ENCODE results near the gene TGM6.
"Not testable (repeated sequence)": the region's sequence is repeated elsewhere in the genome, so short reads cannot be mapped to it uniquely, and the experiment has no call there.

TGM6 gene

DNA sequence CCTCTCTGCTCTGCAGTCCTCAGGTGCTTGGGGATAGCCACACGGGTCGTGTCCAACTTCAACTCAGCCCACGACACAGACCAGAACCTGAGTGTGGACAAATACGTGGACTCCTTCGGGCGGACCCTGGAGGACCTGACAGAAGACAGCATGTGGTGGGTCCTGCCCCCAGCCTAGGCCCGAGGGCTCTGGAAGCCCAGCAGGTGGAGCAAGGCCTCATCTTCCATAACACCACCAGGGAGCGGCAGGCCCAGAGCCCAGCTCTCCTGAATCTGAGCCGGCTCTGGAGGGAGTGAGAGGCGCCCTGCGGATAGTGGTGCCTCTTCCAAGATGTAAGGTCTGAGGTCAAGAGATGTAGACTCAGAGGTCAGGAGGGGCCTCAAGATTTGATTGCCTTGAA lies 19.6 kb downstream of the TGM6 start:
- no peak for DNase-seq

DNA sequence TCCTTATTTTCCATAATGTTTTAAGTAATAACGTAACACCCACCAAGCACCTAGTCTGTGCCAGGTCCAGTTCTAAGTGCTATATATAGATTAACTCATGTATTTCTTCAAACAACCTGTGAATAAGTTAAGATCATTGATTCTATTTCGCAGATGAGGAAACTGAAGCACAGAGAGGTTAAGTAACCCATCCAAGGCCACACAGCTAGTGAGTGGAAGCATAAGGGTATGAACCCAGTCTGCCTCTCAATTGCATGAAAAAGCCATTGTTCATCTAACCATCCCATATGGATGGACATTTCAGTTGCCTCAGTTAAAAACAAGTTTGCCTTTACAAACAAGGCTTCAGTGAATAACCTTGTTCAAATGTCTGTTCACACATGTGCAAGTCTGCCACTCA lies 20.8 kb downstream of the TGM6 start:
- no peak for DNase-seq

DNA sequence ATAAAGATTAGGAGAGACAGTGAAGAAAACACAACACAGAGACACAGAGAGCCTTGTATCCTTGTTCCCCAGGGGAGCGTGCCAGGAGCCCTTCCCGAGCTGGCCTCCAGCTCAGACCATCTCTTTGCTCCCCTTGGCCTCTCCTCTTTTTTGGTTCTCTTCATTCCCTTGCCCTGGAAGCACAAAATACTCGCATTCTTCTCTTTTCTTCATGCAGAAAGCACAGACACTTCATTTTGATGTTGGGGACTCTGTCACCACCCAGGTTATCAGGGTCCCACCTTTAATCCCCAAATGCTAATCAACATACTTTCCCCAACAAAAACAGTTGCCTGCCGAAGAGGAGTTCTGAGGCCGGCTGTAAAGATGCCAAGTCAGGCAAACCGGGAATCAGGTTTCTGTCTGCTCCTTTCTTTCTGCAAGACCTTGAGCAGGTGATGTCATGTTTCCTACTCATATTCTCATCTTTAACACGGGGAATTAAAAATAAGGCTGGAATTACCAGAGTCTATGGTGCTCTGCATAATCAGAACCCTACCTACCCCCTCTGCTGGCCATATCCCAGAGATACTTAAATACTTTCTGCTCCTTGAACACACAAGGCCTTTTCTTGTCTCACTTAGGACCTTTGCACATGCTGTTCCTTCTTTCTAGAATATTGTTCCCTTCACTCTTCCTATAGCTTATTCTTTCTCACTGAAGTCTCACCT lies 21.7 kb downstream of the TGM6 start:
- peak; percentile 41 for DNase-seq

DNA sequence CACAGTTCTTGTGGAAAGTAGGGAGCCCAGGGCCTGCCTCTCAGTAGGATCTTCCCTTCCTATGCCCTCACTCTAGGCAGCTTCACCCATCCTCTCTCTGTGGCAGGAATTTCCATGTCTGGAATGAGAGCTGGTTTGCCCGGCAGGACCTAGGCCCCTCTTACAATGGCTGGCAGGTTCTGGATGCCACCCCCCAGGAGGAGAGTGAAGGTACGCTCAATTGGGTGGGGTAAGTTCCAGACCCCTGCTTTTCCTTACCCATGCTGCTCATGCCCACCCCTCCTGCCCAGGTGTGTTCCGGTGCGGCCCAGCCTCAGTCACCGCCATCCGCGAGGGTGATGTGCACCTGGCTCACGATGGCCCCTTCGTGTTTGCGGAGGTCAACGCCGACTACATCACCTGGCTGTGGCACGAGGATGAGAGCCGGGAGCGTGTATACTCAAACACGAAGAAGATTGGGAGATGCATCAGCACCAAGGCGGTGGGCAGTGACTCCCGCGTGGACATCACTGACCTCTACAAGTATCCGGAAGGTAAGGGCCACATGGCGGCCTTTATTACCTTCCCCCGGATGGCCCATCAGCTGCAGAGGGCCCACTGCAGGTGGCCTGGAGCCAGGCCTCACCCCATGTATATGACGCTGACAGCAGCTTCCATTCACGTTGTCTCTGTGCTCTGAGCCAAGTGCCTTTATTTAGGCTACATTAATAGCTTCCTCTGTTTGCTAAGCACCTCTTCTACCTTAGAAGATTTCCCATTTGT lies 22.8 kb downstream of the TGM6 start:
- DNase-seq = no peak

DNA sequence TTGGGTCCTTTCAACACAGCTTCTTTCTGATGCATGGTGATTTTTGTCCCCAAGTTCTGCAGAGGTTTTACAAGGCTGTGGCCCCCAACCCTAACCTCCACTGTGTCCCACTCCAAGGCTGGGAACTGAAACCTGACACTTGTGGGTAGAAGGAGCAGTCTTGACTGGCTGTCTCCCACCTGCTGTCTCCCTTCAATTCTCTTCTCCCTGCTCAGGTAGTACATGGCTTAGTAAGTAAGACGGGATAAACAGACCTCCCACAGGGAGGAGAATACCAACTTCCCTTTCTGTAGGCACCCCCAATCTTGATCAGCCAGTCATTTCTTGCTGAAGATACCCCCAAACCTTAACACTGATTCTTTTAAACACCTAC lies 25.0 kb downstream of the TGM6 start:
- no peak for DNase-seq

DNA sequence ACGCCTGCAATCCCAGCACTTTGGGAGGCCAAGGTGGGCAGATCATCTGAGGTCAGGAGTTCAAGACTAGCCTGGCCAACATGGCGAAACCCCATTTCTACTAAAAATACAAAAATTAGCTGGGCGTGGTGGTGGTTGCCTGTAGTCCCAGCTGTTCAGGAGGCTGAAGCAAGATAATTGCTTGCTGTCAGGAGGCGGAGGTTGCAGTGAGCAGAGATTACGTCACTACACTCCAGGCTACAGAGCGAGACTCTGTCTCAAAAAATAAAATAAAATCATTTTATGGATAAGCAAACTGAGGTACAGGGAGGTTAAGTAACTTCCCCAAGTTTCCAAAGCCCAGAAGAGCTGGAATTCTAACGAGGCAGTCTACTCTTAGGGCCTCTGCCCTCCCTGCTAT lies 26.7 kb downstream of the TGM6 start:
- DNase-seq = not testable (repeated sequence)

DNA sequence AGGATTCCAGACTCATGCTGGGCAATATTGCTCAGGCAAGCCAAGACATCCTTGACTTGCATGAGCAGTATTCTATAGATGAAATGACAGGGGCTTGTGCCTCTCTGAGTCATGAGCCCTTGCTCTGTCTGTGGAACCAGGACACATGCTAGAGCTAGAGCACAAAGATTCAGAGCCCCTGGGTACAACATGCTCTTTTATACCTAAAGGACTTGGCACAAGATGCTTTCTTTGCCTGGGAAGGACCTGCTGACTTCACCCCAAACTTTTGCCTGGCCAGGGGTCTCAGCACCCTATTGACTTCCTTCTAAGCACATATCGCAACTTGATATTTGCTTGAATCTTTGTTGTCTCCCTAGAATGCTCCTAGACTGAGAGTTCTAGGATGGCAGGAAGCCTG lies 27.4 kb downstream of the TGM6 start:
- DNase-seq = no peak

DNA sequence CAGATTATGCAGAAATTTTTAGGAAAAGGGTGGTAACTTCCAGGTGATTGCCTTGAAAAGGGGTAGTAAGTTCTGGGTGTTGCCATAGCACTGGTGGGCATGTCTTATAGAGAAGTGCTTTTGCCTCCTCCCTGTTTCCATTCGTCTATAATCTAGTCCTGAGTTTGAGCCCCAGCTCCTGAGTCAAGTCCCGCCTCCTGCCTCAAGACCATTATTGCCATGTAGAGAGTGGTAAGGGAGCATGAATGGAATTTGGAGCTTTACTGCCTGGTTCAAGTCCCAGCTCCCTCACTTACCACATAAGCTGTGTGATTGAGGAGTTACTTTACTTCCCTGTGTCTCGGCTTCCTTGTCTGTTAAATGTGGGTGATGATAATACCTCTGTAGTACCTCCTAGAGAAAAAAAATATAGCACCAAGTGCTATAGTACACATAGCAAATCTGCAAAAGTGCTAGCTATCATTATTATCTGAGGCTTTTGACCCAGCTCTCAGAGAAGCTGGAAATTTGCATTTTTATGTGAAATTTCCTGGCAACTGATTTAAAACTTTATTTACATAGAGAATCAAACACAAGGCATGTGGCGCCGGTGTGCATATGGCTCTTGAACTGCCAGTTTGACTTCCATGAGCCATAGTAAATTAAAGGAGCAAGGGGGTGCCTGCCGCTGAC lies 36.0 kb downstream of the TGM6 start:
- no peak for DNase-seq

DNA sequence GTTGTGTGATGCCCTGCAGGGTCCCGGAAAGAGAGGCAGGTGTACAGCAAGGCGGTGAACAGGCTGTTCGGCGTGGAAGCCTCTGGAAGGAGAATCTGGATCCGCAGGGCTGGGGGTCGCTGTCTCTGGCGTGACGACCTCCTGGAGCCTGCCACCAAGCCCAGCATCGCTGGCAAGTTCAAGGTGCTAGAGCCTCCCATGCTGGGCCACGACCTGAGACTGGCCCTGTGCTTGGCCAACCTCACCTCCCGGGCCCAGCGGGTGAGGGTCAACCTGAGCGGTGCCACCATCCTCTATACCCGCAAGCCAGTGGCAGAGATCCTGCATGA lies 36.5 kb downstream of the TGM6 start:
- no peak for DNase-seq

DNA sequence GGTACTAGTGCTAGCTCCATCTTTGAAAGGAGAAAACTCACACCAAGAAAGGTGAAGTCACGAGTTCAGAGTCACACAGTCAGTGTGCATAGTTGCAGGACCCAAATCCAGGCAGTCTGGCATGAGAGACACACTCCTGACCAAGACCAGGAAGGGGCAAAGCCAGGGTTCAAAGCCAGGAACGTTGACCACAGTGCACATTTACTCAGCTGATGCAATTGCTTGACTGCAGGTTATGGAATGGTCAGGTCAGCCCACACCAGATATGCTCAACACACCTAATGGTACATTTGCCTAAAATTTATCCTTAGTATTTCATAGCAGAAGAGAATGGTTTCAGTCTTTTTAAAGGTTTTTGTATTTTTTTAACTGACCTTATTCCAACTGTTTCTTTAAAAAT lies 37.7 kb downstream of the TGM6 start:
- DNase-seq = no peak

DNA sequence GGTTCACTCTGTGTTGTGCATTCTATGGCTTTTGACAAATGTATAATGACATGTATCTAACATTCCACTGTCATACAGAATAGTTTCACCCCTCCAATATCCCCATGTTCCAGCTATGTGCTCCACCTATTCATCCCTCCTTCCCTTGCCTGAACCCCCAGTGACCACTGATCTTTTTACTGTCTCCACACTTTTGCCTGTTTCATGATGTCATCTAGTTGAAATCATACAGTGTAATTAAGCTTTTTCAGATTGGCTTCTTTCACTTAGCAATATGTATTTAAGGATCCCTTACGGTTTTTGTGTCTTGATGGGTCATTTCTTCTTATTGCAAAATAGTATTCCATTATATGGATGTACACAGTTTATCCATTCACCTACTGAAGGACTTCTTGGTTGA lies 39.8 kb downstream of the TGM6 start:
- DNase-seq = no peak

DNA sequence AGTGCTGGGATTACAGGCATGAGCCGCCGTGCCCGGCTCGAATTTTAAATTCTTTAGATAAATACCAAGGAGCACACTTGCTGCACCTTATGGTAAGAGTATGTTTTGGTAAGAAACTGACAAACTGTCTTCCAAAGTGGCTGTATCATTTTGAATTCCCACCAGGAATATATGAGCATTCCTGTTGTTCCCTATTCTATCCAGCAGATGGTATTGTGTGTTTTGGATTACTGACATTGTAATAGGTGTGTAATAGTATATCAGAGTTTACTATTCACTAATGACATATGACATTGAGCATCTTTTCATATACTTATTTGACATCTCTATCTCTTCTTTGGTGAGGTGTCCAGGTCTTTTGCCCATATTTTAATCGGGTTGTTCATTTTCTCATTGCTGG lies 40.5 kb downstream of the TGM6 start:
- DNase-seq = no peak

DNA sequence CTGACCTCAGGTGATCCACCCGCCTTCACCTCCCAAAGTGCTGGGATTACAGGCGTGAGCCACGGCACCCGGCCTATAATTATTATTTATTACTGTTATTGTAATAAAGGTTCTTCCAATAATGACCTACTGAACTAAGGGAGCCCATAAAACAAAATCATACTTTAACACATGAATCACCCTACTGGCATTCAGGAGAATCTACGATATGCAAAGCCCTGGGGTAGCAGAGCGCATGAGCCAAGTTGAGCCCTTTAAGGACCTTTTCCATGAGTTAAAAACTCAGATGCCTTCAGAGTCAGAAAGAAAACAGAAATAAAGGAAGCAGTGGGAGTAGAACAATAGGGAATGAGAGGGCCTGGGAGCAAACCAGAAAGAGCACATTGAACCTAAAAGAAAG lies 48.4 kb downstream of the TGM6 start:
- DNase-seq = no peak

DNA sequence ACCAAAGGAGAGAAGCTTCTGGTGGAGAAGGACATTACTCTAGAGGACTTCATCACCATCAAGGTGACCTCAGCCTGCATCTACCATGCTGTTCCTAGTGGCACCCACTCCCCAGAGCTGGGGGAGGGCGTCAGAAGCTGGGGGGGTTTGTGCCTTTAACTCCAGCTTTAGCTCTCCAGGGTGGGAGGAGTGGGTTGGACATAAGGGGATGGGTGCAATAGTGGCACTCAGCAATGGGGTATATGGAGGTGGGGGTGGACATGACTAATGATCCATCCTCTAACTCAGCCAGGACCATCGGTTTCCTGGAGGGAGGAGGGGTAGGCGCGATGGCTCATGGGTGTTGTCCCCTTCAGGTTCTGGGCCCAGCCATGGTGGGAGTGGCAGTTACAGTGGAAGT lies 49.8 kb downstream of the TGM6 start:
- DNase-seq = no peak

DNA sequence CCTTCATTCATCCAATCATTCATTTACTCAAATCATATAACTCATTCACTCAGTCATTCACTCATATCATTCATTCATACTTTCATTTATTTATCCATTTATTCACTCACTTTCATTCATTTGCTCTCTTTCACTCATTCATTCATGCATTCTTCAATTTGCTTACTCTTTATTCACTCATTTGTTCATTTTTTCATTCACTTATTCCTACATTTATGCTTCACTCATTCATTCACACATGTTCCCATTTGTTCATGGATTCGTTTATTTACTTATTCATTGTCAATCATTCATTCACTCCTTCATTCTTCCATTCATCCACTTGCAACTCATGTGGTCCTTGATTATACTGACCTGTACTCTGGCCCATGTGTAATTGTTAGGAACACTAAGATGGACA lies 50.5 kb downstream of the TGM6 start:
- no peak for DNase-seq

DNA sequence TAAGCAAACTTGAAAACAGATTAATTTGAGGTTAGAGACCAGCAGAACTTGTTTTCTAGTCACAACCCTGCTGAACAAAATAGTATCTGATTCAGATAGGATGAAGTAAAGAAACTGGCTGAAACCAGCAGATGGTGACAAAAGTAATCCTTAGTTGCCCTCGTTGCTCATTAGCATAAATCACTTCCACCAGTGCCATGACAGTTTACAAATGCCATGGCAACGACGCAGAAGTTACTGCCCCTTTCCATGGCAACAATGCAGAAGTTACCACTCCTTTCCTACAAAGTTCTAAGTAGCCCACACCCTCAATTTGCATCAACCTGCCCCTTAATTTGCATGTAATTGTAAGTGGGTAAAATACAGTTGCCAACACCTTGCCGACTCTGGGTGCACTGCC lies 66.1 kb downstream of the TGM6 start:
- no peak for DNase-seq

DNA sequence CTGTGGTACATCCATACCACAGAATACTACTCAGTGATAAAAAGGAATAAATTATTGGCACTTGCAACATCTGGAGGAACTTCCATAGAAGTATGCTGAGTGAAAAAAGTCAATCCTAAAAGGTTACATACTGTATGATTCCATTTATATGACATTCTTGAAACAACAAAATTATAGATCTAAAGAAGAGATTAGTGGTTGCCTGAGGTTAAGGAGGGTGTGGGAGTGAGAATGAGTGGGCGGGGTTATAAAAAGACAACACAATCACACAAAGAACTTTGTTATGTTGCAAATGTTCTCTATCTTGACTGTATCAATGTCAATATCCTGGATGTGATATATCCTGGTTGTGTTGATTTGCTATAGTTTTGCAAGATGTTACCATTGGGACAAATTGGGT lies 68.7 kb downstream of the TGM6 start:
- DNase-seq = no peak

DNA sequence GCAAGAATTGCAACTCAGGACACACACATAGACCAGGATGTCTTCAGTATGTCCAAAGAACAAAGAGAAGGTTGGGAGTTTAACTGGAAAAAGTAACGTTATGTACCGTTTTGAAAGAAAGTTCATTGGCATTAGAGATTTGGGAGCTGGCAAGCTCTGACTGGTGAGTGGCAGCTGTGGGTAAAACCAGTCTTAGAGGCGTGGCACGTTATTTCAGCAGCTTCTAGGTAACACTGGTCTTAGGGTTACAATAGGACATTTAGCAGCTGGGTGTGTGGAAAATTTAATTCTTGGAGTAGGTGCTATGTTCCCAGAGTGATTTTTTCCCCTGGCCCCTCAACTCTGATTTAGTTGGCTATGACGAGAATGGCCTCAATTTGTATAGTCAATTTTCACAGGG lies 70.7 kb downstream of the TGM6 start:
- DNase-seq = no peak

DNA sequence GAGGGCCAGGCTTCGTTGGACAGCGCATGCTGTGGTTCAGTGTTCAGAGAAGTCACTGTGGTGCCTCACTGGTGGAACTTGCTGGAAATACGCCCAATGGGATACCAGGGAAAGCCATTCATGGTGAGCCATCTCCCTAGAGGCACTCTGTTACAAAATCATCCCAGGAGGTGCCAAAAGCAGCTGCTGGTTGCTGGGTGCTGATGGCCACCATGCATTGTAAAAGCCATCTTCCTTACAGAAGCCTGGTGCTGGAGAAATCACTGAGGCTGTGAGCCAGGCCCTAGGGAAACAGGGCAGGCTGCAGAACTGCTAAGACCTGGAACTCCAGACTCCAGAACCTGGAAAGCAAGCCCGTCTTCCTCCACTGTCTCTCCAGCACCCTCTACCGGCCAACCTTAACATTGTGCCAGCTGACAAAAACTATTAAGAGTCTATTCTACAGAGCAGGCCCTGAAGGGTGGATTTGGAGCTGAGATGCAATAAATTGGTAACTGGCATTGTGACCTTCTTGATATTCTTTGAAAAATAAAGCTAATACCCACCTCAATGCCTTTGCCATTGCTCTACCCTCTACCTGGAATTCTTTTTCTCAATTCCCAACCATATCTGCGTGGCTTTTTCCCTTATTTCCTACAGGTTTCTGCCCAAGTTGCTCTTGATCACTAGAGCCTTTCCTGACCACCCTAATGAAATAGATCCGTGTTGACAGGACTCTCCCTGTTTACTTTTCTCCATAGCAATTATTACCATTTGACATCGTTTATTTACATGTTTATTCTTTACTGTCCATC lies 71.4 kb downstream of the TGM6 start:
- peak; percentile 63 for DNase-seq

DNA sequence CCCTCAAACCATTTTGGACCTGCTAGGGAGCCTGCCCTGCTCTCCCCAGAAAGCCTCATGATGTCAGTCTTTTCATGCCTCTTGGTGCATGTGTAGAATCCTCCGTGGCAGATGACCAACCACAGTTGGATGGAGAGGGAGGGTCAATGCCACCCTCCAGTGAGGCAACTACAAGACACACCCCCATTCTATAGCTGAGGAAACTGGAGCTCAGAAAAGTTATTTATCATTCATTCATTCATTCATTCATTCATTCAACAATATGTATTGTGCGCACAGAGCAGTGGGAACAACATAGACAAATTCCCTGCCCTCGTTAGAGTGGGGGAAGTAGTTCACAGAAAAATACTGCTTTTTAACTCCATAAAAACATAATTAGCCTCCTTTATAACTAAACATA lies 73.1 kb downstream of the TGM6 start:
- no peak for DNase-seq

DNA sequence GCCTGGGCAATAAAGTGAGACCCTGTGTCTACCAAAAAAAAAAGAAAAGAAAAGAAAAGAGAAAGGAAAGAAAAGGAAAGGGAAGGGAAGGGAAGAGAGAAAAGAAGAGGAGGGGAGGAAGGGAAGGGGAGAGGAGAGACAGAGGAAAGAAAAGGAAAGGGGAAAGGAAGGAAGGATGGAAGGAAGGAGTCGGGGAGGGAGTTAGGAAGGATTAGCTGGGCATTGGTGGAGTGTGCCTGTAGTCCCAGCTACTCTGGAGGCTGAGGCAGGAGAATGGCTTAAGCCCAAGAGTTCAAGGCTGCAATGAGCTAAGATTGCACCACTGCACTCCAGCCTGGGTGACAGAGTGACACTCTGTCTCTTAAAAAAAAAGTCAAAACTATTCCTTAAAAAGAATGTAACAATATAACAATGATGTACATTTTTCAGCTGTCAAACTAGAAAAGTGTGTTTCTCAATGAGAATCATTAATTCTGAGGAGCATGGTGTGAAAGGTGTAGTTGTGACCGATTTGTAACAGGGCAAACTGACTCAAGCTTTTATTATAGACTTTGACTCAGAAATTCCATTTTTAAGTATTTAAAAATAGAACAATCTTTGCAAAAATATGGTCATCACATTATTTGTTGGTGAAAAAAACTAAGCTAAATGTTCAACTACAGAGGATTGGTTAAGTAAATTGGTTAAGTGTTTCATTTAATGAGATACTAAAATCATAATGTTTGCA lies 75.2 kb downstream of the TGM6 start:
- DNase-seq = no peak

DNA sequence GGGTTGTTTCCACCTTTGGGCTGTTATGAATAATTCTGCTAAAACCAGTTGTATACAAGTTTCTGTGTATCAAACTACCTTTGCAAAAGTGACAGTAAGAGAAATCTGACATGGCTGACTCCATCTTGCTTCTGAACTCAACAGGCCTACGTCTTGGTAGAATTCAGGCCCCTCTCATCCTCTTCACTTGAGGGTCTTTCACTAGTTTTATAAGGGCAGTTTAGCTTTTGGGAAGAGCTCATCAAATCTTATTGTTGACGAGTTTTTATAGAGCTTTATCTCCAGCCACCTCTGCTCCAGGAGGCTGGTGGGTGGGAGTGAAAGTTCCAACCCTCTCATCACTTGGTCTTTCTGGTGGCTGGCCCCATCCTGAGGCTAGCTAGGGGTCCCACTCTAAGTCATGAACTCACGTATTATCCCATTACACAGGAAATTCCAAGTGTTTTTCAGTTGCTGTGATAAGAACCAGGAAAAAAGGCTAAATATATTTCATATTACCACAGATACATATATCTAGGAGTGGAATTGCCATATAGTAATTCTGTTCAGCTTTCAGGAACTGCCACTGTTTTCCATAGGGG lies 78.3 kb downstream of the TGM6 start:
- no peak for DNase-seq

Measured in fibroblast of skin of right quadriceps (primary cell).